Measurements from ENCODE around the gene FBXO39.
"Not testable (repeated sequence)": the region's sequence is repeated elsewhere in the genome, so short reads cannot be mapped to it uniquely, and the experiment has no call there.

Gene FBXO39

GRCh38 chr17:6793748-6794493, 17.9 kb downstream of the FBXO39 start:
- no peak for DNase-seq (ENCODE audit: low read depth)

- no peak for DNase-seq (ENCODE audit: low read depth)
Observed at GRCh38 chr17:6796017-6796886, 20.2 kb downstream of the FBXO39 start.

GRCh38 chr17:6796887-6797490, 21.0 kb downstream of the FBXO39 start:
- DNase-seq (ENCODE audit: low read depth): no peak

GRCh38 chr17:6797718-6798351, 21.8 kb downstream of the FBXO39 start:
- DNase-seq (ENCODE audit: low read depth): no peak

GRCh38 chr17:6799738-6800137, 23.7 kb downstream of the FBXO39 start:
- DNase-seq (ENCODE audit: low read depth): no peak

- no peak for DNase-seq (ENCODE audit: low read depth)
Observed at GRCh38 chr17:6800422-6801027, 24.5 kb downstream of the FBXO39 start.

GRCh38 chr17:6811510-6811909, 35.5 kb downstream of the FBXO39 start:
- DNase-seq (ENCODE audit: low read depth): no peak

- no peak for DNase-seq (ENCODE audit: low read depth)
Observed at GRCh38 chr17:6812295-6812694, 36.3 kb downstream of the FBXO39 start.

GRCh38 chr17:6815775-6816174, 39.8 kb downstream of the FBXO39 start:
- no peak for DNase-seq (ENCODE audit: low read depth)

- DNase-seq (ENCODE audit: low read depth): not testable (repeated sequence)
Observed at GRCh38 chr17:6816368-6816767, 40.4 kb downstream of the FBXO39 start.

- DNase-seq (ENCODE audit: low read depth): no peak
Observed at GRCh38 chr17:6818938-6819337, 42.9 kb downstream of the FBXO39 start.

- DNase-seq (ENCODE audit: low read depth): no peak
Observed at GRCh38 chr17:6823011-6823442, 47.0 kb downstream of the FBXO39 start.

- no peak for DNase-seq (ENCODE audit: low read depth)
Observed at GRCh38 chr17:6830383-6830986, 54.5 kb downstream of the FBXO39 start.

GRCh38 chr17:6831661-6832263, 55.7 kb downstream of the FBXO39 start, which contains the start of gene TEKT1:
TEKT1 (minus strand) TSS chr17:6831729; CDS start chr17:6830376, 1,353 bp downstream.
- peak; percentile 34 for DNase-seq (ENCODE audit: low read depth)

Measured in activated gamma-delta T cell treated with anti-CD3 and anti-CD28 coated beads, Interleukin-2, amount 50 U/mL, for 16 hours (primary cell).